HUES64 (cell line): ENCODE results near the gene DNAJC25.

ENCODE experiments used
- H3K27ac ChIP-seq: 2 replicates; pipeline ENCODE4 v1.7.0; 2013; ENCODE audit warnings: low read depth, low read length, inconsistent platforms
- H3K27me3 ChIP-seq: 2 replicates; pipeline ENCODE4 v1.6.1; 2013; ENCODE audit warnings: mild to moderate bottlenecking, low read length; ENCODE audit not compliant: insufficient read depth
- H3K36me3 ChIP-seq: 2 replicates; pipeline ENCODE4 v1.6.1; 2013; ENCODE audit warnings: mild to moderate bottlenecking, low read length; ENCODE audit not compliant: insufficient read depth
- H3K4me1 ChIP-seq: 2 replicates; pipeline ENCODE4 v1.6.1; 2013; ENCODE audit warnings: mild to moderate bottlenecking, low read length, moderate library complexity; ENCODE audit not compliant: insufficient read depth
- H3K4me3 ChIP-seq: 2 replicates; pipeline ENCODE4 v1.5.1; 2013; ENCODE audit warnings: mild to moderate bottlenecking, low read length, moderate library complexity
- H3K9ac ChIP-seq: 2 replicates; pipeline ENCODE4 v1.6.1; 2013; ENCODE audit warnings: mild to moderate bottlenecking, low read depth, low read length
- H3K9me3 ChIP-seq: 2 replicates; pipeline ENCODE4 v1.6.1; 2013; ENCODE audit warnings: low read depth, low read length; ENCODE audit not compliant: insufficient read depth
- WGBS: fragments of 150-250, 120-280 bp; methylation state at CpG from one replicate; pipeline ENCODE4 v1.1.7; 2013; ENCODE audit warnings: missing lambda C conversion rate; 5-methylcytosine and 5-hydroxymethylcytosine counted together

DNAJC25 gene

GRCh38 chr9:111674319-111674718, 43.2 kb downstream of the DNAJC25 start:
- H3K27ac ChIP-seq = no peak overlapping the region
- no peak overlapping the region for H3K9ac ChIP-seq
- no peaks in the 10 kb centered on the region for H3K27me3 ChIP-seq
- H3K36me3 ChIP-seq = no peaks in the 10 kb centered on the region
- no peaks in the 10 kb centered on the region for H3K9me3 ChIP-seq
- H3K4me3 ChIP-seq = no peak overlapping the region
- no peaks in the 10 kb centered on the region for H3K4me1 ChIP-seq
- 80% methylated on average over 1 of the region's 2 CpGs for WGBS

- Histone ChIP-seq H3K27me3 (no peaks in the 10 kb centered on the region), H3K4me3 (no peak overlapping the region), H3K9me3 (peaks cover 2% of the 10 kb centered on the region; the same call in 1 of the 2 replicates), H3K4me1 (no peaks in the 10 kb centered on the region), H3K36me3 (0 out of 2 replicates have a peak, but pooled peaks cover 9% of the 10 kb centered on the region), H3K9ac (no peak overlapping the region), H3K27ac (no peak overlapping the region)
- 100% methylated on average over 1 of the region's 3 CpGs for whole genome bisulfite sequencing
Measured at GRCh38 chr9:111676116-111676515, 45.0 kb downstream of the DNAJC25 start.

DNA sequence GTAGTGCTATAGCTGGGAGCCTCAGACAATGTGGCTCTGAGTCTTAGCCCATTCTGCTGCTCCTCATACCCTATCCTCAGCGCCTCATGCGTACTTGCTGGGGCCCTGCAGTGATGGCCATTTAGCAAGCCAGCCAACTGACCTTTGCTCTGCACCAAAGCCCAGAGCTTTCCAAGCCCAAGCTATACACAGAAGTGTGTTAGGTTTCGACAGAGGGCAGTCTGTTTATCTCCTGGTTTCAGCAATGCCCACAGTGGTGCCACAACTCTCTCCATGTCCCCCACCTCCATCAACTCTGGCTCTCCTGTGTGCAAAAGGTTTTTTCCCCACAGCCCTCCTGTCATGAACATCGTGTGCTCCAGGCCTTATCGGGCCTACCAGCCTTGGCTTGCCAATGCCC, 47.2 kb downstream of the DNAJC25 start:
- H3K4me3 ChIP-seq = no peak overlapping the region
- WGBS = 96% methylated on average over 5 of the region's 5 CpGs
- peaks cover 2% of the 10 kb centered on the region; the same call in 1 of the 2 replicates for H3K9me3 ChIP-seq
- no peak overlapping the region for H3K9ac ChIP-seq
- no peak overlapping the region for H3K27ac ChIP-seq
- H3K36me3 ChIP-seq = 0 out of 2 replicates have a peak, but pooled peaks cover 9% of the 10 kb centered on the region
- no peaks in the 10 kb centered on the region for H3K4me1 ChIP-seq
- H3K27me3 ChIP-seq = no peaks in the 10 kb centered on the region

DNA sequence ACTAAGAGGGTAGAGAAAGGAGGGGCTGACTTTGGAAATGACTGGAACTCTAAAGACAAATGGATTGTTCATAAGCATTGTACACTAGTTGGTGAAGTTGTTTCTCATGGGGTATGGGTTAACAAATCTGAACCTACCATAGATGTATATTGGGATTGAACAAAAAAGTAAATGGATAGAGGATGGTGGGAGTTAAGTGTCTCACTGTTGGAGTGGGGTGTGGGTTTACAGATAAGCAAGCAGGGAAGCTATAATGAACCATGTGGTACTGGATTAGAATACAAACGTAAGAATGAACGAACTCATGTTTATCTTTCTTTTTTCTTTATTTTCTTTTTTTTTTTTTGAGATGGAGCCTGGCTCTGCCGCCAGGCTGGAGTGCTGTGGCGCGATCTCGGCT, 48.1 kb downstream of the DNAJC25 start:
- Histone ChIP-seq H3K4me3 (no peak overlapping the region), H3K36me3 (0 out of 2 replicates have a peak, but pooled peaks cover 9% of the 10 kb centered on the region), H3K9me3 (peaks cover 2% of the 10 kb centered on the region; the same call in 1 of the 2 replicates), H3K4me1 (no peaks in the 10 kb centered on the region), H3K9ac (no peak overlapping the region), H3K27me3 (no peaks in the 10 kb centered on the region), H3K27ac (no peak overlapping the region)
- WGBS = 98% methylated on average over 6 of the region's 6 CpGs

DNA sequence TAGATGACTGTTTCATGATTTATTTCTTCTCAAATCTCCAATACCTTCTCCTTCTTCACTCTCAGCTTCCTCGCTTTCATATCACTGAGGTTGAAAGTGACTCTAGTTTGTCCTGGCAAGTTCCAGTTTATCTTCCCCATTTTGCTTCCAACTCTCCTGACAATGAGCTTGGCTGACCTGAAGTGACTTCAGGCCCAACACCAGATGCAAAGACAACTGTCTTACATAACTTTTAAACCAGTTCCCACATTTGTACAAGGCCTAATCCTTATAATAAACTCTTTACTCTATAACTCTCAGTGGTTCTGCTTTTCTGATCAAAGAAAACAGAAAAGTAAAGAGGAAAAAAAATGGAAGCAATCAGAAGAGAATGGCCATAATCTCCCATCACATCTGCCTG, 52.3 kb downstream of the DNAJC25 start:
- Histone ChIP-seq H3K9me3 (peaks cover 2% of the 10 kb centered on the region; the same call in 1 of the 2 replicates), H3K27ac (no peak overlapping the region)
- WGBS = 95% methylated on average over 1 of the region's 1 CpG

GRCh38 chr9:111691672-111692329, 60.7 kb downstream of the DNAJC25 start:
- H3K4me1 ChIP-seq = 0 out of 2 replicates have a peak, but pooled peaks cover 8% of the 10 kb centered on the region
- H3K9me3 ChIP-seq = no peaks in the 10 kb centered on the region
- no peak overlapping the region for H3K27ac ChIP-seq
- no peaks in the 10 kb centered on the region for H3K36me3 ChIP-seq
- H3K4me3 ChIP-seq = no peak overlapping the region
- no peak overlapping the region for H3K9ac ChIP-seq
- no peaks in the 10 kb centered on the region for H3K27me3 ChIP-seq
- 71% methylated on average over 4 of the region's 5 CpGs for WGBS

More for the DNA sequence above, 52.3 kb downstream of the DNAJC25 start:
- Histone ChIP-seq H3K4me1 (no peaks in the 10 kb centered on the region), H3K9ac (no peak overlapping the region), H3K36me3 (0 out of 2 replicates have a peak, but pooled peaks cover 9% of the 10 kb centered on the region), H3K4me3 (no peak overlapping the region), H3K27me3 (no peaks in the 10 kb centered on the region)

DNA sequence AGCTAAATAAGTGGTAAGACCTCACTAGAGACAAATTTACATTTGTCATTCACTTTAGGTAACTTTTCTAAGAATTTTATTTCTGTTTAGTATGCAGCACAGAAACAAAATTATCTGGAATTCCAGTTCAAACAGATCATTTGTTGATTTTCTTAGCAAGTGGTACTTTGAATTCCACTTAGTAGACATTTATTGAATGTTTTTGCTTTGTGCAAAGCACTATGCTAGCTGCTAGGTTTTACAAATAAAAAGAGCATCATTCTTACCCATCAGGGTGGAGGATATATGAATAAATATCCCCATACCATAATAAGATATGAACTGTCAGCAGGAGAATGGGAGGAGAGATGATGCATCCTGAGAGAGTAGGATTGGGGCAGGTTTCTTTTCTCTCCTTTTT, 65.7 kb downstream of the DNAJC25 start:
- Histone ChIP-seq H3K4me3 (no peak overlapping the region), H3K9ac (no peak overlapping the region)

GRCh38 chr9:111700776-111701175, 69.6 kb downstream of the DNAJC25 start:
- Histone ChIP-seq H3K27me3 (no peaks in the 10 kb centered on the region), H3K27ac (no peak overlapping the region), H3K9me3 (no peaks in the 10 kb centered on the region), H3K4me3 (no peak overlapping the region), H3K4me1 (no peaks in the 10 kb centered on the region), H3K9ac (no peak overlapping the region), H3K36me3 (no peaks in the 10 kb centered on the region)
- WGBS = 69% methylated on average over 1 of the region's 1 CpG

More for the DNA sequence above, 65.7 kb downstream of the DNAJC25 start:
- H3K36me3 ChIP-seq = no peaks in the 10 kb centered on the region
- H3K27me3 ChIP-seq = no peaks in the 10 kb centered on the region
- no peaks in the 10 kb centered on the region for H3K4me1 ChIP-seq
- H3K9me3 ChIP-seq = no peaks in the 10 kb centered on the region
- H3K27ac ChIP-seq = no peak overlapping the region
